Panc1 (cell line): ENCODE data around the gene MED12L. TPM values are rescaled to one million over a fixed set of nuclear protein-coding genes. Genes with fewer than 3 reads are reported as not detected.

ENCODE experiments used
- ATAC-seq: fragments of 200-7000 bp; cut with Tn5 transposase; 2 replicates; pipeline ENCODE4 v1.9.1; 2020; ENCODE audit warnings: mild to moderate bottlenecking, moderate library complexity
- BruUV-seq: library from RNA; stranded (reverse); fragments of 400-500 nt; replicated peaks from 2 replicates; lab custom pipeline; 2021; lab: Mats Ljungman, UMichigan
- CTCF ChIA-PET: fragments of 300-600 bp; sonication (Branson Sonifier 250); formaldehyde crosslinking; loops from one replicate; lab custom pipeline; 2022; ENCODE audit warnings: antibody characterized with exemption; lab: Charles Lee
- POLR2A ChIA-PET: fragments of 300-600 bp; sonication (Branson Sonifier 250); formaldehyde crosslinking; loops from one replicate; lab custom pipeline; 2022; ENCODE audit warnings: antibody characterized with exemption; lab: Charles Lee
- DNase-seq: peaks from one replicate; pipeline ENCODE4 v3.0.0-alpha.2; 2010; ENCODE audit warnings: low read depth, low spot score
- H3K27ac ChIP-seq: 2 replicates; pipeline ENCODE4 v1.5.1; 2011; ENCODE audit warnings: mild to moderate bottlenecking, low read length, inconsistent platforms
- H3K27me3 ChIP-seq: fragments of 200-500 bp; sonication (Bioruptor generic); 2 replicates; pipeline ENCODE4 v1.6.0; 2014; ENCODE audit warnings: low read length, inconsistent platforms; ENCODE audit not compliant: control insufficient read depth, insufficient read depth
- H3K36me3 ChIP-seq: fragments of 200-500 bp; sonication (Bioruptor generic); 2 replicates; pipeline ENCODE4 v1.5.1; 2014; ENCODE audit warnings: inconsistent platforms, mild to moderate bottlenecking, low read length, moderate library complexity; ENCODE audit not compliant: control insufficient read depth, insufficient read depth
- H3K4me1 ChIP-seq: 2 replicates; pipeline ENCODE4 v1.5.1; 2011; ENCODE audit warnings: inconsistent platforms, mild to moderate bottlenecking, low read length, moderate library complexity; ENCODE audit not compliant: control insufficient read depth, insufficient read depth
- H3K4me3 ChIP-seq, 2 experiments: 2 replicates each; pipeline ENCODE4 v1.5.1; 2011 to 2012; ENCODE audit warnings: low read depth in 2 of 2, low read length in 2 of 2, mild to moderate bottlenecking in 2 of 2, inconsistent platforms in 1 of 2, moderate library complexity in 1 of 2
- H3K9me3 ChIP-seq: fragments of 200-500 bp; sonication (Bioruptor generic); 2 replicates; pipeline ENCODE4 v1.5.1; 2014; ENCODE audit warnings: low read depth, mild to moderate bottlenecking, inconsistent platforms, low read length, moderate library complexity; ENCODE audit not compliant: control insufficient read depth, insufficient read depth
- POLR2AphosphoS5 ChIP-seq: IDR thresholded peaks from 2 replicates; pipeline ENCODE4 v1.6.1; 2012; ENCODE audit warnings: mild to moderate bottlenecking, low read depth, low read length, moderate library complexity
- SIN3A ChIP-seq: IDR thresholded peaks from 2 replicates; pipeline ENCODE4 v1.6.1; 2012; ENCODE audit warnings: low read depth, mild to moderate bottlenecking, low read length, moderate library complexity, borderline replicate concordance; ENCODE audit not compliant: insufficient read depth
- TCF7L2 ChIP-seq: IDR thresholded peaks from 2 replicates; pipeline ENCODE4 v1.6.1; 2011; ENCODE audit warnings: mild to moderate bottlenecking, low read depth, low read length, inconsistent platforms
- in situ Hi-C: cut with HindIII; loops from 2 replicates; pipeline ENCODE4 v1.10.0; 2016; ENCODE audit warnings: low sequenced_read_pairs, low pct_unique_long_range_greater_than_20kb
- intact Hi-C: fragments of 100-400 bp; cut with micrococcal nuclease; formaldehyde crosslinking; loops from one replicate; pipeline ENCODE4 v1.10.0; 2022; ENCODE audit not compliant: unreplicated experiment
- total RNA-seq: library from RNA; stranded (reverse); gene quantifications from one replicate; pipeline ENCODE4 v1.2.1, GENCODE V29; 2021; ENCODE audit not compliant: unreplicated experiment
- TF ChIP-seq, protein P1 (sequence below), 2 experiments: IDR thresholded peaks; 2 replicates each; pipeline ENCODE4 v1.6.1; 2011 to 2012; ENCODE audit warnings: low read depth in 2 of 2, control low read depth in 1 of 2, low read length in 1 of 2, mild to moderate bottlenecking in 1 of 2, moderate library complexity in 1 of 2; ENCODE audit not compliant: insufficient read depth in 1 of 2
- TF ChIP-seq, protein P2 (sequence below): fragments of 450-650 bp; IDR thresholded peaks from 2 replicates; pipeline ENCODE4 v1.5.1; 2017; ENCODE audit warnings: mild to moderate bottlenecking

MED12L gene
- total RNA-seq, 1 experiment from 2014 or later, result 2.8 TPM

DNA sequence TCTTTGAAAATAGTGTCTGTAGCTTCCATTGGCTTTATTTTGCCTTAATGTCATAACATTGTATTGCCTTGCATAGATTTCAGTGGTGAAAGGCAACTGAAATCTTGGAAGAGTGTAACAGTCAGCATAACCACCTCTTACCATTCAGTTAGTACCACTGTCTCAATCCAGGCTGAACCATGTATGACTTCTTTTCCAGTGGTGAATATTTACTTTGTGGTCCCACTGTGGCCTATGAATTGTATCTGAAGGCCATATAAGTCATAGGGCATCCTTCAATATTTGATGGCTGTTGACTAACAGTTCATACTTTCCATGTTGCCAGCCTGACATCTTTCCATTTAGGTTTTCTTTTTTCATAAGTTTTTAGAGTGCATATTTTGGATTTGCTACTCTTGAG is 38.4 kb downstream of the MED12L start:
- in situ Hi-C loops, result no loop called here
- intact Hi-C loops, result no loop called here
- H3K27ac ChIP-seq, result no peak overlapping the region
- ChIA-PET CTCF (no interaction called here), POLR2A (no interaction called here)
- no peaks in the 10 kb centered on the region for H3K27me3 ChIP-seq
- H3K36me3 ChIP-seq, result no peaks in the 10 kb centered on the region
- TF ChIP-seq, protein P1, sequence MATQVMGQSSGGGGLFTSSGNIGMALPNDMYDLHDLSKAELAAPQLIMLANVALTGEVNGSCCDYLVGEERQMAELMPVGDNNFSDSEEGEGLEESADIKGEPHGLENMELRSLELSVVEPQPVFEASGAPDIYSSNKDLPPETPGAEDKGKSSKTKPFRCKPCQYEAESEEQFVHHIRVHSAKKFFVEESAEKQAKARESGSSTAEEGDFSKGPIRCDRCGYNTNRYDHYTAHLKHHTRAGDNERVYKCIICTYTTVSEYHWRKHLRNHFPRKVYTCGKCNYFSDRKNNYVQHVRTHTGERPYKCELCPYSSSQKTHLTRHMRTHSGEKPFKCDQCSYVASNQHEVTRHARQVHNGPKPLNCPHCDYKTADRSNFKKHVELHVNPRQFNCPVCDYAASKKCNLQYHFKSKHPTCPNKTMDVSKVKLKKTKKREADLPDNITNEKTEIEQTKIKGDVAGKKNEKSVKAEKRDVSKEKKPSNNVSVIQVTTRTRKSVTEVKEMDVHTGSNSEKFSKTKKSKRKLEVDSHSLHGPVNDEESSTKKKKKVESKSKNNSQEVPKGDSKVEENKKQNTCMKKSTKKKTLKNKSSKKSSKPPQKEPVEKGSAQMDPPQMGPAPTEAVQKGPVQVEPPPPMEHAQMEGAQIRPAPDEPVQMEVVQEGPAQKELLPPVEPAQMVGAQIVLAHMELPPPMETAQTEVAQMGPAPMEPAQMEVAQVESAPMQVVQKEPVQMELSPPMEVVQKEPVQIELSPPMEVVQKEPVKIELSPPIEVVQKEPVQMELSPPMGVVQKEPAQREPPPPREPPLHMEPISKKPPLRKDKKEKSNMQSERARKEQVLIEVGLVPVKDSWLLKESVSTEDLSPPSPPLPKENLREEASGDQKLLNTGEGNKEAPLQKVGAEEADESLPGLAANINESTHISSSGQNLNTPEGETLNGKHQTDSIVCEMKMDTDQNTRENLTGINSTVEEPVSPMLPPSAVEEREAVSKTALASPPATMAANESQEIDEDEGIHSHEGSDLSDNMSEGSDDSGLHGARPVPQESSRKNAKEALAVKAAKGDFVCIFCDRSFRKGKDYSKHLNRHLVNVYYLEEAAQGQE (IDR thresholded peaks at IDR 0.05; ENCODE audit: insufficient read depth in 1 of 2, low read depth in 2 of 2, low read length in 1 of 2), result no peak
- TF ChIP-seq, protein P2, sequence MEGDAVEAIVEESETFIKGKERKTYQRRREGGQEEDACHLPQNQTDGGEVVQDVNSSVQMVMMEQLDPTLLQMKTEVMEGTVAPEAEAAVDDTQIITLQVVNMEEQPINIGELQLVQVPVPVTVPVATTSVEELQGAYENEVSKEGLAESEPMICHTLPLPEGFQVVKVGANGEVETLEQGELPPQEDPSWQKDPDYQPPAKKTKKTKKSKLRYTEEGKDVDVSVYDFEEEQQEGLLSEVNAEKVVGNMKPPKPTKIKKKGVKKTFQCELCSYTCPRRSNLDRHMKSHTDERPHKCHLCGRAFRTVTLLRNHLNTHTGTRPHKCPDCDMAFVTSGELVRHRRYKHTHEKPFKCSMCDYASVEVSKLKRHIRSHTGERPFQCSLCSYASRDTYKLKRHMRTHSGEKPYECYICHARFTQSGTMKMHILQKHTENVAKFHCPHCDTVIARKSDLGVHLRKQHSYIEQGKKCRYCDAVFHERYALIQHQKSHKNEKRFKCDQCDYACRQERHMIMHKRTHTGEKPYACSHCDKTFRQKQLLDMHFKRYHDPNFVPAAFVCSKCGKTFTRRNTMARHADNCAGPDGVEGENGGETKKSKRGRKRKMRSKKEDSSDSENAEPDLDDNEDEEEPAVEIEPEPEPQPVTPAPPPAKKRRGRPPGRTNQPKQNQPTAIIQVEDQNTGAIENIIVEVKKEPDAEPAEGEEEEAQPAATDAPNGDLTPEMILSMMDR, result no peak
- TF ChIP-seq TCF7L2 (no peak), POLR2AphosphoS5 (no peak), SIN3A (no peak)
- no peaks in the 10 kb centered on the region for H3K9me3 ChIP-seq
- DNase-seq (no peak), ATAC-seq (no peak)
- no peaks in the 10 kb centered on the region for H3K4me1 ChIP-seq
- H3K4me3 ChIP-seq, result no peak overlapping the region
- BruUV-seq, result no TSS peak

DNA sequence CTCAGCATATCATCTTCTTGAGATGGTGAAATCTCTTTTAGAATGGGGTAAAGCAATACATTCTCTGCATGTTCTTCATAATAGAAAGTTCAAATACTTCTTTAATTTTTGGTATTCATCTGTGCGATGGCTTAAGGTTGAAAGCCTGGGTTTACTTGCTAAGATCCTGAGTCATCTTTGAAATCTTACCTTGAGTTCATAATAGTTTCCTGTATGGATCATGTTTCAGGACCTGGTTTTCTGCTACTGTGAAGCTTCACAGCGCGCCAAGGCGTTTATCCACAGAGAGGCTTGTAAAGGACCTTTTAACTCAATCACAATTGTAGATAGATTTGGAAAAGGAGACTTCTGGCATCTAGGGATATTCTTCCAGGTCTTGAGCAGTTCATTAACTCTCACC is 39.0 kb downstream of the MED12L start:
- ChIA-PET CTCF (no interaction called here), POLR2A (no interaction called here)
- ATAC-seq (no peak), DNase-seq (no peak)
- BruUV-seq, result no TSS peak
- no peak for TF ChIP-seq POLR2AphosphoS5
- TF ChIP-seq, protein P2, result no peak
- TF ChIP-seq SIN3A, result no peak
- TF ChIP-seq TCF7L2, result no peak
- TF ChIP-seq, protein P1 (IDR thresholded peaks at IDR 0.05; ENCODE audit: insufficient read depth in 1 of 2, low read depth in 2 of 2, low read length in 1 of 2), result no peak
- no peaks in the 10 kb centered on the region for H3K4me1 ChIP-seq
- intact Hi-C loops, result no loop called here
- no peak overlapping the region for H3K4me3 ChIP-seq
- H3K27ac ChIP-seq, result no peak overlapping the region
- no peaks in the 10 kb centered on the region for H3K9me3 ChIP-seq
- in situ Hi-C loops, result no loop called here
- H3K27me3 ChIP-seq, result no peaks in the 10 kb centered on the region
- H3K36me3 ChIP-seq, result no peaks in the 10 kb centered on the region
